Activated T-cell treated with anti-CD3 and anti-CD28 coated beads, Interleukin-2, amount 50 U/mL, for 48 hours (primary cell): Measurements from ENCODE around the gene PUM2.

Experiments used
- DNase-seq, 2 experiments: peaks; one replicate each; pipeline ENCODE4 v3.0.0-alpha.2; 2020

The PUM2 gene

DNA sequence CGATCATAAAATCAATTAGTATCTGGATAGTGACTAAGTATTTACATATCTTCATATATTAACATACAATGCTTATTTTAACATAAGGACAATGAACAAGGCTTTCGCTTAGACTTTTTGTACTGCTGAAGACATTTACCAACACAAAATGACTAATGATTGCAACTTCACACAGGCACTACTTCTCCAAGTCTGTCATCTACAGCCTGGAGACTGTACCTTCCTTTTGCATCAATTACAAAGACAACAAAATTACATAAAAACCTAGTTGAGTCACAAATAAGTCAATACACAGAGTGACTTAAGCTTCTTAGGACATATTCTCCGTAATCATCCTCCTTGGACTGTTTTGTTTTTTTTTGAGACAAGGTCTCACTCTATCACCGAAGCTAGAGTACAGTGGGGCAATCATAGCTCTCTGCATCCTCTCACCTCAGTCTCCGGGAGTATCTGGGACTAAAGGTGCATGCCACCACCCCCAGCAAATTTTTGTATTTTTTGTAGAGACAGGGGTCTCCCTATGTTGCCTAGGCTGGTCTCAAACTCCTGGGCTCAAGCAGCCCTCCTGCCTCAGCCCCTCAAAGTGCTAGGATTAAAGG, 15.9 kb downstream of the PUM2 start:
- no peak for DNase-seq

DNA sequence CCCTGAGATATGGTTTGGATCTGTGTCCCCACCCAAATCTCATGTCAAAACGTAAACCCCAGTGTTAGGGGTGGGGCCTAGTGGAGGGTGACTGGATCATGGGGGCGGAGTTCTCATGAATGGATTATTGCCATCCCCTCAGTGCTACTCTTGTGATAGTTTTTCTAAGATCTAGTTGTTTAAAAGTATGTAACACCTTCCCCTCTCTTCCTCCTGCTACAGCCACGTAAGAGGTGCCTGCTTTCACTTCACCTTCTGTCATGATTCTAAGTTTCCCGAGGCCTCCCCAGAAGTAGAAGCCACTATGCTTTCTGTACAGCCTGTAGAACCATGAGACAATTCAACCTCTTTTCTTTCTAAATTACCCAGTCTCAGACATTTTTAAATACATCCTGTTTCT, 16.9 kb downstream of the PUM2 start:
- DNase-seq, result no peak

DNA sequence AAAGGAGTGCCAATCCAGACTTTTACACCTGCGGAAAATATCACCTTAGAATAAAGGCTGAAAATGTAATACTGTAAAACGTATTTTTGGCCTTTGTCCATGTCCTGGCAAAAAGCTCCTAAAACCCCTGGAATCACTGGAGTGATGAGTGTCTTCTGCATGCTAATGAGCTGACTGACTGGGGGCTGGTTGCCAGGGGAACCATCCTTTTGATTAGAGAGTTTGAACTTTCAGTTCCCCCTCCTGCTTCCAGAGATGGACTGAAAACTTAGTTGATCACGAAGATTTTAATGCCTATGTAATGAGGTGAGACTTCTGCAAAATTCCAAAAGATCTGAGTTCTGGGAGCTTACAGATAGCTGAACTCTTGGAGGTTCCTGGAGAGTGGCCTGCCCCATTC, 20.5 kb downstream of the PUM2 start:
- DNase-seq, result no peak

DNA sequence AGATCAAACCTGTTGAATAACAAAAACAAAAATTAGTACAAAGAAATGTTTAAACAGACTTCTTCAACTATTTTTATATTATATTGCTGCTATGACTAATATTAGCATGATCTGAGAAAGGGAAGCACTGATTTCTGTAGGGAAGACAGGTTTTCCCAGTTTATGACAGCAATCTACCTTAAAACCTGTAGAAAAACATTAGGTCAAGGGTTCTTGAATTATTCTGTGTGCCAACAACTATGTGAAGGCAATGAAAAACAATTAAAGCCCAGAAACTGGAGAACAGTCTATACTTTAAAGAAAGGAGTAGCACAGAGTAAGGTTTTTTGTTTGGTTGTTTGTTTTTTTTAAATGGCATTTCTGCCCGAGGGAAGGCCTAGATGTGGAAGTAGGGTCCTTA, 23.3 kb downstream of the PUM2 start:
- no peak for DNase-seq

DNA sequence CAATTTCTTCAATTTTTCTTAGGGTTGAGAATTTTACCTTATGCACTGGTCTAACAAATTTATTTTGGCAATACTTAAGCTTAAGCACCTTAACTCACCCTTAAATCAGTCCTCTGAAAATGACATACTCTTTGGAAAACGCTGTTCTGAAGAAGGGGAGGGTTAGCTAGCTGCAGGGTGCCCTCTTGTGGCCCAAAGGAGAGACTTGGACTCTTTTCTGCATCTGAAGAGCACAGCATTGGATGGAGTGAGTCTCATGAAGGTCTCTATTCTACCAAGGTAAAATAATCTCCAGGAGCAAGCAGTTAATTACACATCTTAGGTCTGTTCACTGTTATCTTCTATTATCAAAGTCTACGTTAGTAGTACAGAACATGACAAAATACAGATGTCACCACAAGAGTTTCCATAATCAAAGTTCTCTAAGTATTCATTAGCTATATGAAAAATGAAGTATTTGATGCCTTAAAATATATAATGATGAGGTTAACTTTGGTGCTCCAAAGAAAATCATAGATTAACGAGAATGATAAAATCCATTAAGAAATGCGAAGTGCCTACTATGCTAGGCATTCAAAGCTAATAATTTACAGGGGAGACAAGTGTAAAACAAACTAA, 24.4 kb downstream of the PUM2 start:
- peak in 1 of 2 experiments; percentile 52 for DNase-seq

DNA sequence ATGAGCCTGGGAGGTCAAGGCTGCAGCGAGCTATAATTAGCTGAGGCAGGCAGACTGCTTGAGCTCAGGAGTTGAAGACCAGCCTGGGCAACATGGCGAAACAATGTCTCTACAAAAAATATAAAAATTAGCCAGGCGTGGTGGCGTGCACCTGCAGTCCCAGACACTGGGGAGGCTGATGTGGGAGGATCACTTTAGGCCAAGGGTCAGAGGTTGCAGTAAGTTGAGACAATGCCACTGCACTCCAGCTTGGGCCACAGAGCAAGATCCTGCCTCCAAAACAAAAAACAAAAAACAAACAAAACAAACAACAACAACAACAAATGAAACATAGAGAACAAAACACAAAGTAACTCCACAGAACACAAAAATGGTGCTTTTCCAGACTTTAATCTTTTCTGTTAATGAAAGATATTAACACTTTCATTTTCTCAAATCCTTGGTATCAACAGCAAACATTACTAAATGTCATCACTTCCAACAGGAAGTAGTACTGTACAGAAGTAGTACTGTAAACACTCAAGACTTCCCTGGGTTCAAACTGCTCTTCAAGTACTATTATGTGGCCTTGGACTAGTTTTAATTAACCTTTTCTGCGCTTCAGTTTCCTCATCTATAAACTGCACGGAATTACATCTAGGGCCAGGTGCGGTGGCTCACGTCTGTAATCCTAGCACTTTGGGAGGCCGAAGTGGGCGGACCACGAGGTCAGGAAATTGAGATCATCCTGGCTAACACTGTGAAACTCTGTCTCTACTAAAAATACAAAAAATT, 27.9 kb downstream of the PUM2 start:
- DNase-seq, result no peak

DNA sequence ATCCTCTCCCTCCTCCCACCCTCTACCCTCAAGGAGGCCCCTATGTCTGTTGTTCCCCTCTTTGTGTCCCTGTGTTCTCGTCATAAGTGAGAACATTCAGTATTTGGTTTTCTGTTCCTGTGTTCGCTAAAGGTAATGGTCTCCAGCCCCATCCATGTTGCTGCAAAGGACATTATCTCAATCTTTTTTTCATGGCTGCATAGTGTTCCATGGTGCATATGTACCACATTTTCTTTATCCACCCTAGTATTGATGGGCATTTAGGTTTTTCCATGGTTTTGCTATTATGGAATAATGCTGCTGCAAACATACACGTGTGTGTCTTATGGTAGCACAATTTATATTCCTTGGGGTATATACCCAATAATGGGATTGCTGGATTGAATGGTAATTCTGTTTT, 33.0 kb downstream of the PUM2 start:
- no peak for DNase-seq

DNA sequence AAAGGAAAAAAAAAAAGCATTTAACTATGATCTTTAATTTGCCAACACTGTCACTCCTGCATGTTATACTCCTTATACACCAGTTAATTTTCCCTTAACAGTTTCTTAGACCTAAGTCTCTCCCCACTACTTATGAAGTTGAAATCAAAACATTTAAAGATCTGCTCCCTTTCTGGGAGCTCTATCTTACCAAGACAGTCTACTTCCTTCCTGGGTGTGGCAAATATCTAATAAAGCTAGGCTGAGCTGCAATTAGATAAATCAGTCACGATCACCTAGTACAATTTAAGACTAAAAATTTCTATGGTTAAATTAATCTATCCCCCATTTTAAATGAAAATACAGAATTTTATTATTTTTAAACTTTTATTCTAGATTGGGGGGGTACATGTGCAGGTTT, 33.4 kb downstream of the PUM2 start:
- no peak for DNase-seq

DNA sequence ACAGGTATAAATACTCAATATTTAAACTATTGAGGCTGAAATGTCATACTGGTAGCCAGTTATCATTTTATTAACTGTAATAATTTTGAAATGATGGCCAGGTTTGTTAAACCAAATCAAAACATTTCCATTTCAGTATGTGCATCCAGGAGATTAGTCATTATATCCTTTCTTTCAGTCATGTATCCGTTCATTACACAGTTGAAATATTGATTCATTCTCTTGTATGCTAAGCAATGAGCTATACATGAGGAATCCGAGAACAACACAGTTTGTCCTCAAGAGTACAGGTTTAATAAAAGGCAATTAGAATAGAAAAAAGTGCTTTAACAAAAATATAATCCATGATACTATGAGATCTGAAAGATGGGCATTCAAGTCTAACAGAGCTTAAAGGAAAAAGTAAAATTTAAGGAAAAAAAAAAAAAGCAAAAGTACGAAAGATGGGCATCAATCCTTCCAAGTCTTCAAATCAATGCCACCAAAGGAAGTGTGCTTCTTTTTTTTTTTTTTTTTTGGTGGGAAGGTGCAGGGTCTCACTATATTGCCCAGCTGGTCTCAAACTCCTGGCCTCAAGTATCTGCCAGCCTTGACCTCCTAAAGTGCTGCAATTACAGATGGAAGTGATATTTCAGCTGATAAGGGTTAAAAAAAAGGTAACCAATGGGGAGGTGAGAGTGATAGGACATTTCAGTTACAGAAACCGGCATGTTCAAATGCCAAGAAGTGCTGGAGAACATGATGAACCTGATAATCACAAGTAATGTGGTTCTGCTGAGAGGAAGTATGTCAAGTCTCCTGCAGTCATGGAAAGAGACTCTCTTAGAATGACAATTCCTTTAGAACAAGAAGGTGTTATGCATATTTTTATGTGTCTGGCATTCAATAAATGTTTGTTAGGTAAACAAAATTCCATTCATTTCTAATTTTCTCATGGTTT, 35.8 kb downstream of the PUM2 start:
- DNase-seq, result no peak

DNA sequence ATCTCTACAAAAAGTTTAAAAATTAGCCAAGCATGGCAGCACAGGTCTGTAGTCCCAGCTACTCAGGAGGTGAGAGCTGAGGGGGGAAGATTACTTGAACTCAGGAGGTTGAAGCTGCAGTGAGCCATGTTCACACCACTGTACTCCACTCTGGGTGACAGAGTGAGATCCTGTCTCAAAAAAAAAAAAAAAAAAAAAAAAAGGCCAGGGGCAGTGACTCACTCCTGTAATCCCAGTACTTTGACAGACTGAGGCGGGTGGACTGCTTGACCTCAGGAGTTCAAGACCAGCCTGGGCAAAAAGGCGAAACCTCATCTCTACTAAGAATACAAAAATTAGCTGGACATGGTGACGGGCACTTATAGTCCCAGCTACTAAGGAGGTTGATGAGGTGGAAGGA, 37.0 kb downstream of the PUM2 start:
- no peak for DNase-seq

DNA sequence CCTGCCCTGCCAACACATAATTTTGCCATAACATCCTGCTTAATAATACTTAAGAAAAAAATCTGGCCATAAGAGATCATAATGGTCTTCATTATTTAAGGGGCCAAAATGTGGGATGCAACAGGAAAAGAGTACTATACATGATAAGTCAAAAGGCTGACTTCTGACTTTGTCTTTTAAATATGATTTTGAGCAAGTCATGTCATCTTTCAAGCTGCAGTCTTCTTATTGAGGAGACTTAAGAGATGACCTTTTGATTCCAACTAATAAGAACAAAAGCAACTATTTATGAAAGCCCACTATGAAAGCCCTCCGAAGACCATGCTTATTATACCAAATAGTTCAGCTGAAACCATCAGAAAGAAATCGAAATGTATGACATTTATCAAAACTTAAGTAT, 41.6 kb downstream of the PUM2 start:
- no peak for DNase-seq

DNA sequence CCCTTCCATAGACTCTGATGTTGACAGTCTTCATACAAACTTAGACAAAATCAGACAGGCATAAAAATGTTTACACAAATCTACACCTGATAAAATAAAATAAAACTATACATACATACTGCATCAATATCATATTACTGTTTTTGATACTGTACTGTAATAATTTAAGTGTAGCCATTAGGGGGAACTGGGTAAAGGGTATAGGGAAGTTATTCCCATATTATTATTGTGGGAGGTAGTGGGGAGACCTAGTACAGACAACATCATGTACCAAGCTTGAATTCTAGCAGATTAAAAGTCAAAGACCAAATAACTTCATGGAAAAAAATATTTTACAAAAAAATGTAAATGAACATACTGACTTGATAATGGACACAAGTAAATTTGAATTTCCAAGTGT, 43.3 kb downstream of the PUM2 start:
- no peak for DNase-seq

DNA sequence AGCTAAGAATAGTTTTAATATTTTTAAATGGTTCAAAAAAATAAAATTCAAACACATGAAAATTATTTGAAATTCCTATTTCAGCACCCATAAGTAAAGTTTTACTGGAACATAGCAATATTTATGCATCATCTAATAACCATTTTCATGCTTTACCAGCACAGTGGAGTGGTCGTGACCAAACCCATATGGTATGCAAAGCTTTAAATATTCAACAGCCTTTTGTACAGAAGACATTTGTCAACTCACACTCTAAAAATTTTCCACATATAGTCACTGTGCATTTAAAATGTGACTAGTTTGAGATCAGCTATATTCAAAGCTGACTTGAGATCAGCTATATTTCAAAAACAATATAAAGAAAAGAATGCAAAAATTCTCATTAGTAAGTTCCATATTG, 46.2 kb downstream of the PUM2 start:
- DNase-seq, result no peak

DNA sequence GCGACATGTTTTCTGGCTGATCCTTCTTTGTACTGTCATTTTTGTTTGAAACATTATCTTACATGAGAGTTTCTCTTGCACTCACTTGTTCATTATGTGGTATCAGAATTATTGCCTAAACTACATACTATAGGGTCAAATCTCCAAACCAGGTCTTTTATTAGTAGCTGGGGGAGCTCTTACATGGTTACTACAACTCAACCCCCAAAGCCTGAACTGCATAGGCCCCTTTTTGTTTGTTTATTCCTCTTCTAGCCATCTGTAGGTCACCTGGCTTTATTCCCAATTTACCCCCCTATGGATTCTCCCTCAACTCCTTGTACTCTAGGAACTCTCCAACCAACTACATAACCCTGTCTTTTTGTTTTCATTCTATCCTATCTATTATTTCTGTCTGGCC, 46.7 kb downstream of the PUM2 start:
- DNase-seq, result no peak

DNA sequence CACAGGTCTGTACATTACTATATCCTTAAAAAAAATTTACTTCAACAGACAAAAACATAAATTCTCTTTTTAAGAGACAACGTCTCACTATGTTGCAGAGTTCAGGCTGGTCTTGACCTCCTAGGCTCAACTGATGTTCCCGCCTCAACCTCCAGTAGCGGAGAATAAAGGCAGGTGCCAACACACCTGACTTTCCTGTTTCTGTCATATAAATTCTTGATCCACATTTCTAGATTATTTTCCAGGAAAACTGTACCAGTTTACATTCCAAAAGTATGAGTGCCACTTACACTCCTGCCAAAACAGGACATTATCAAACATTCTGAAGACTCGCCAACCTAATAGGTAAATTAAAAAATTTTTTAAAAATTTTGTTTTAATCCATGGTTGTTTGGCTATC, 48.6 kb downstream of the PUM2 start:
- DNase-seq, result no peak

DNA sequence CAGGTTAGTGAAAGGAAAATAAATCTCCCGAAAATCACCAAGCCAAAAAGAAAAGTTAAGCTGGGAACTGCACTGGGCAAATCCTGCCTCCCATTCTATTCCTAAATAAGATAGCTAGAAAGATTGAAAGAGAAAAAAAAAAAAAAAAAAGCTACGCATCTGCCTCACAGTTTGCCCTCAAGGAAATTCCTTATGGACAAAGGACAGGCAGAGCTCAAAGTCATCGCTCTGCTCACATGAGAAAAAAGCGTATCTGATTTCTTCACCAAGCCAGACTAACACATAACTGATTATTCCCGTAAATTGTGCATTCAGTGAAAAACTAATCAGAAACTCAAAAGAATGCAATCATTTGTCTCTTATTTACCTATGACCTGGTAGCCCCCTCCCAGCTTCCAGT, 50.0 kb downstream of the PUM2 start:
- no peak for DNase-seq

DNA sequence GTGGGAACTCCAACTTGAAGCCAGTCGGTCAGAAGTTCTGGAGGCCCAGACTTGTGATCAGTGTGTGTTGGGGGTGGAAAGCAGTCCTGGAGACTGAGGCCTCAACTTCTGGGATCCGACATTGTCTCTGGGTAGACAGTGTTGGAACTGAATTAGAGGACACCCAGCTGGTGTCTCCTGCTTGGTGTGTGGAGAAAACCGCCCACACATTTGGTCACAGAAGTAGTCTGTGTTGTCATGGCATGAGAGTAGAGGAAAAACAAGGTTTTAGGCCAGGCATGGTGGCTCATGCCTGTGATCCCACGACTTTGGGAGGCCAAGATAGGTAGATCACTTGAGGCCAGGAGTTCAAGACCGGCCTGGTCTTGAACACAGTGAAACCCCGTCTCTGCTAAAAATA, 51.5 kb downstream of the PUM2 start:
- DNase-seq, result no peak

DNA sequence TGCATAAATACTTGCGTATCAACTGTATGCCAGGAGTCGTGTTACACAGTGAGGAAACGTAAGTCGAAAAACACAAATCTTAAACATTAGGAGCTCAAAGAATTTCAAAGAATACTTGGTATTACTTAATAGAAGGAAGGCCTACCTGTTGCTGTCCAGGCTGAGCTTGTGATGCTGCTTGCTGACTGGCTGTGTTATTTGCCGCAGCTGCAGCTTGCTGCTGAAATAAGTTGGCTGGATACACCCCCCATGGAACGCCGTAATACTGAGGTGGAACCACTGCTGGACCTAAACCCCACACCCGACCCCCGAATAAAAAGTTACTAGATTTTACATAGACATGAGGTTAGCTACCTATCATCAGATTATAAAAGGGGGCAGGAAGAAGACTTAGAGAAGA, 56.4 kb downstream of the PUM2 start:
- no peak for DNase-seq

DNA sequence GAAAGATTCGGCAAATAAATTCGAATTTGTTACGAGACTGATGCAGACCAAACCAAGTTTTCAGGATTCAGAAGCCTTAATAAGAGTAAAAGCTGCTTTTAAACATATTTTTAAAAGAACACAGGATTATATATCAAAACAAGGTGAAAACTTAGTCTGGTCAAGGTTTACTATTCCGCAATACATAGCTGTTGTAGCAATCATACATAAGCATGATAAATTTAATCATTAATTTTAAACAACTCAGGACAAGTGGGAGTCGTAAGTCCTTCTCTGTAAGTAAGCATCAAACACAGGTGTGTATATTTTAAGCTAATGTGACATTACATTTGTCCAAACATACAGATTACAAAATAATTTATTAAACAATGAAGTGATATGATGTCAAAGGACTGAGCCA, 57.7 kb downstream of the PUM2 start:
- DNase-seq, result no peak

DNA sequence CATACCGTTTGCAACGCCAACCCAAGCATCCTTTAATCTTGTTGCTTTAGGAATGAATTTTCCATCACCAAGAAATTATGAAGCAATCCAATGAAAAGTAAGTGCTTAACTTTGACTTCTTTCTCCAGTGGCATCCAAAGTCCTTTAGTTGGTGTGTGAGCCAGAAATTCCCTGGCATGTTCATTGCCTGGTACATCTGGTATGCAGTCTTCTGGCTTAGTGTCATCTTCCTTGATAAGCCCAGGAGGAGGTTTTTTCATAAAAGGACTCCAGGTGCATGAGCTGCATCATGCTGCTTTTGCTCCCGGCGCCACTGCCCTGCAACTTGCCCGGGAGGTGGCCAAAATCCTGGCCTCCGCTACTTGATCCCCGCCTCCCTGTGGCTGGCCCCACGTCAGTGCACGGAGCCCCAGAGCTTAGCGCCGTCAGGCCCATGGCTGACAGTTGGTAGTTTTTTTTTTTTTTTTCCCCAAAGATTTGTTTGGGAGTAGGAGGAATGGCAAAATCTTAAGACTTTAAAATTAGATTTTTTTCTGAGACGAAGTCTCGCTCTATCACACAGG, 58.7 kb downstream of the PUM2 start:
- no peak for DNase-seq

DNA sequence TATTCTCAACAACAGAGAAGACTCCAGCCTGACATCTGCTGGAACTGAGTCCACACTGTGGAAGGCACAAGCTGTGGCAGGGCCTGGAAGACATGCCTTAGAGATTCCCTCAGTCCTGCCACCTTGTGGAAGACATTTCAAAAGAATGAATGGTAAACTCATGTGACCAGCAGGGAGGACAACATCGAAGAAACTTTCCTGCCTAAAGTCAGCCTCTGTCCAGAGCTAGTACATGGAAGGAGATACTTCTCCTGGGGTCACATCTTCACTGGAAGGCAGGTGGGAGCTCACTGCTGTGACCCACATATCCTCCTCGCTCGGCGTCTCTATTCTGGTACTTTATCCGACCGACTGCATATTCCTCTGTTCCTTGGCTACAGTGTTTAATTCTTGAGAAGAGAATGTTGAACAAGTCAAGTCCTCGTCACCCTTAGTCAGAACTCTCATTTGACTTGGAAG, 59.5 kb downstream of the PUM2 start:
- DNase-seq, result no peak

DNA sequence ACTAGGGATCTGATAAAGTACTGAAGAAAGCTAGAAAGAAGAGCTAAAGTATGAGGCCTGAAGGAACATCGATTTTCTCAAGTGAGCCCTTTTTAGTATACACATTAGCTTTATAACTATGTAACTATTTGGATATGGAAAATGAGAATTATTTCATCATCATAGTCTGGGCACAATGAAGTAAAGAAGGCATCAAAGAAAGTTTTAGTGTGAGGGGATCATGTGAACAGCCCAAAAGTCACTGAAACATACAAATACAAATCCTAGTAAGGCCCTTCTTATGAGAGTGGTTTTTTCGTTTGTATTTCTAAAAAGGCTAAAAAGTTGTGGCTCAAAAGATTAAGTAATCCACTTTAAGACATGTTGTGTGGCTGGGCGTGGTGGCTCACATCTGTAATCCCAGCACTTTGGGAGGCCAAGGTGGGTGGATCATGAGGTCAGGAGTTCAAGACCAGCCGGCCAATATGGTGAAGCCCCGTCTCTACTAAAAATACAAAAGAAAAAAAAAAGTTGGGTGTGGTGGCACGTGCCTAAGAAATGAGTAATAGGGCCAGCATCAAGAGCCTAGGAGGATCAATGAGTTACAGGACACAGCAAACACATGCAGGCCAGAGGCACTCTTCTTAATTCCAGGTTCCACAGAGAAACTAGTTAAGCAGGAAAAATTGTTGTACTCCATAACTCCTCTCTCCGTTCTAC, 61.9 kb downstream of the PUM2 start:
- DNase-seq, result no peak
